GM19438 (cell line): ENCODE results near the gene ZFAND3.

Experiments
- ATAC-seq: cut with Tn5 transposase; IDR thresholded peaks from one replicate; pipeline ENCODE4 v1.9.1; 2021; ENCODE audit warnings: low read depth; ENCODE audit not compliant: unreplicated experiment

The ZFAND3 gene

GRCh38 chr6:38159596-38159995 is 340.1 kb downstream of the ZFAND3 start:
- no peak for ATAC-seq

GRCh38 chr6:38160831-38161230 is 341.3 kb downstream of the ZFAND3 start:
- ATAC-seq = no peak

- no peak for ATAC-seq
Measured at GRCh38 chr6:38161331-38161730, 341.8 kb downstream of the ZFAND3 start.

- no peak for ATAC-seq
Measured at GRCh38 chr6:38161754-38162492, 342.4 kb downstream of the ZFAND3 start.

- no peak for ATAC-seq
Measured at GRCh38 chr6:38162493-38163185, 343.1 kb downstream of the ZFAND3 start.

GRCh38 chr6:38163186-38164130 is 343.9 kb downstream of the ZFAND3 start:
- ATAC-seq = no peak

- no peak for ATAC-seq
Measured at GRCh38 chr6:38164131-38164481, 344.6 kb downstream of the ZFAND3 start.

- no peak for ATAC-seq
Measured at GRCh38 chr6:38164671-38165108, 345.2 kb downstream of the ZFAND3 start.

- no peak for ATAC-seq
Measured at GRCh38 chr6:38166411-38167240, 347.1 kb downstream of the ZFAND3 start.

- ATAC-seq = no peak
Measured at GRCh38 chr6:38167598-38167997, 348.1 kb downstream of the ZFAND3 start.

- ATAC-seq = no peak
Measured at GRCh38 chr6:38168126-38168525, 348.6 kb downstream of the ZFAND3 start.

GRCh38 chr6:38168699-38169098 is 349.2 kb downstream of the ZFAND3 start:
- no peak for ATAC-seq

- ATAC-seq = no peak
Measured at GRCh38 chr6:38169221-38169976, 349.9 kb downstream of the ZFAND3 start.

- no peak for ATAC-seq
Measured at GRCh38 chr6:38169977-38170526, 350.5 kb downstream of the ZFAND3 start.

- ATAC-seq = no peak
Measured at GRCh38 chr6:38170666-38171355, 351.3 kb downstream of the ZFAND3 start.

GRCh38 chr6:38171997-38172738 is 352.6 kb downstream of the ZFAND3 start:
- no peak for ATAC-seq

- ATAC-seq = no peak
Measured at GRCh38 chr6:38172739-38173410, 353.3 kb downstream of the ZFAND3 start.
